Measurements from ENCODE around the gene RPL3.

Gene RPL3

GRCh38 chr22:39349967-39350726, 30.7 kb upstream of the RPL3 start, which contains the start of gene SYNGR1:
Gene SYNGR1, plus strand, starts transcription at chr22:39349991. Its CDS starts 20 bp downstream, at chr22:39350011.
- no peak for DNase-seq (ENCODE audit: low read depth, low spot score)

GRCh38 chr22:39349506-39349966, 30.1 kb upstream of the RPL3 start:
- peak overlapping the region; percentile 76 for H3K4me3 ChIP-seq (ENCODE audit: low read depth, low read length)
- no peak for DNase-seq (ENCODE audit: low read depth, low spot score)
- ChIA-PET POLR2A (interaction anchor here (0.6 to 1.0 kb wide), 4 partner anchors 30 to 170 kb away, joined by 3 to 5 read pairs (median 4); partner anchors contain the start of genes ATF4 and RPL3), CTCF (interaction anchor here (1.0 to 2.7 kb wide), 11 partner anchors 8 to 180 kb away, joined by 3 to 12 read pairs (median 4); partner anchors contain the start of gene RPL3)
- no peak for TF ChIP-seq CTCF (IDR thresholded peaks at IDR 0.05; ENCODE audit: insufficient read depth, low read length, missing control alignments)

More at GRCh38 chr22:39349967-39350726, 30.7 kb upstream of the RPL3 start, which contains the start of gene SYNGR1:
- peak within 1 kb of the TSS; percentile 76 for H3K4me3 ChIP-seq (ENCODE audit: low read depth, low read length)
- ChIA-PET POLR2A (interaction anchor here (0.9 kb wide), 2 partner anchors 31 to 170 kb away, joined by 3 to 5 read pairs; partner anchors contain the start of genes ATF4 and RPL3), CTCF (interaction anchor here (1.0 to 6.2 kb wide), 8 partner anchors 7 to 180 kb away, joined by 3 to 40 read pairs (median 4); partner anchors contain the start of gene RPL3)
- TF ChIP-seq CTCF (IDR thresholded peaks at IDR 0.05; ENCODE audit: insufficient read depth, low read length, missing control alignments): no peak

- DNase-seq (ENCODE audit: low read depth, low spot score): no peak
- ChIA-PET POLR2A (interaction anchor here (0.6 to 1.0 kb wide), 3 partner anchors 29 to 33 kb away, joined by 3 to 4 read pairs (median 4); no protein-coding TSS in a partner anchor), CTCF (interaction anchor here (0.6 to 2.7 kb wide), 12 partner anchors 9 to 180 kb away, joined by 3 to 12 read pairs (median 4); partner anchors contain the start of gene RPL3)
- H3K4me3 ChIP-seq (ENCODE audit: low read depth, low read length): peak overlapping the region; percentile 68
- no peak for TF ChIP-seq CTCF (IDR thresholded peaks at IDR 0.05; ENCODE audit: insufficient read depth, low read length, missing control alignments)
Measured at GRCh38 chr22:39348909-39349505, 29.6 kb upstream of the RPL3 start.

- DNase-seq (ENCODE audit: low read depth, low spot score): no peak
Measured at GRCh38 chr22:39345231-39345630, 25.8 kb upstream of the RPL3 start.

GRCh38 chr22:39344046-39344390, 24.6 kb upstream of the RPL3 start:
- POLR2A ChIA-PET: interaction anchor here (0.5 to 1.5 kb wide), 3 partner anchors 24 to 185 kb away, joined by 3 to 9 read pairs (median 3); partner anchors contain the start of gene RPL3
- no peak for DNase-seq (ENCODE audit: low read depth, low spot score)
- TF ChIP-seq CTCF (IDR thresholded peaks at IDR 0.05; ENCODE audit: insufficient read depth, low read length, missing control alignments): no peak
- H3K4me3 ChIP-seq (ENCODE audit: low read depth, low read length): no peak overlapping the region
- CTCF ChIA-PET: interaction anchor here (0.7 to 3.8 kb wide), 25 partner anchors 9 to 696 kb away, joined by 3 to 40 read pairs (median 5); partner anchors contain the start of genes RPL3 and TAB1

More at GRCh38 chr22:39345231-39345630, 25.8 kb upstream of the RPL3 start:
- H3K4me3 ChIP-seq (ENCODE audit: low read depth, low read length): no peak overlapping the region
- CTCF ChIA-PET: interaction anchor here (0.9 to 1.3 kb wide), 3 partner anchors 13 to 52 kb away, joined by 3 read pairs; no protein-coding TSS in a partner anchor
- POLR2A ChIA-PET: no interaction called here
- no peak for TF ChIP-seq CTCF (IDR thresholded peaks at IDR 0.05; ENCODE audit: insufficient read depth, low read length, missing control alignments)
